ENCODE data around the gene SLC46A3. TPM values are rescaled to one million over a fixed set of nuclear protein-coding genes. Genes with fewer than 3 reads are reported as not detected.

SLC46A3 gene
- polyA plus RNA-seq, 1 donor from 2014 or later, result 7.4 TPM

GRCh38 chr13:28650284-28650683 lies 68.5 kb downstream of the SLC46A3 start:
- no peaks in the 10 kb centered on the region for H3K9me3 ChIP-seq (ENCODE audit: low read length)
- no peak overlapping the region for H3K9ac ChIP-seq (ENCODE audit: low read length)
- H2AFZ ChIP-seq (ENCODE audit: low read depth, low read length), result no peak overlapping the region
- H3K27me3 ChIP-seq (ENCODE audit: insufficient read depth, low read depth, low read length), result no peaks in the 10 kb centered on the region
- H3K79me2 ChIP-seq (replicated peaks; ENCODE audit: insufficient read depth, low read length), result no peaks in the 10 kb centered on the region
- no peak overlapping the region for H3K27ac ChIP-seq (ENCODE audit: low read length)
- TF ChIP-seq RAD21 (conservative IDR thresholded peaks at IDR 0.05) (no peak), SMC3 (conservative IDR thresholded peaks at IDR 0.05; ENCODE audit: poor library complexity) (no peak), TAF1 (IDR thresholded peaks at IDR 0.05; ENCODE audit: low read depth) (no peak), MXI1 (conservative IDR thresholded peaks at IDR 0.05; ENCODE audit: poor library complexity, severe bottlenecking) (no peak), EZH2 (IDR thresholded peaks at IDR 0.05; ENCODE audit: borderline replicate concordance, insufficient read depth, low read length, poor library complexity, severe bottlenecking) (no peak), POLR2AphosphoS5 (IDR thresholded peaks at IDR 0.05) (no peak), EP300 (conservative IDR thresholded peaks at IDR 0.05; ENCODE audit: poor library complexity, severe bottlenecking) (no peak), CTCF (IDR thresholded peaks at IDR 0.05; ENCODE audit: poor library complexity, severe bottlenecking) (no peak)
- TF ChIP-seq, protein P1, sequence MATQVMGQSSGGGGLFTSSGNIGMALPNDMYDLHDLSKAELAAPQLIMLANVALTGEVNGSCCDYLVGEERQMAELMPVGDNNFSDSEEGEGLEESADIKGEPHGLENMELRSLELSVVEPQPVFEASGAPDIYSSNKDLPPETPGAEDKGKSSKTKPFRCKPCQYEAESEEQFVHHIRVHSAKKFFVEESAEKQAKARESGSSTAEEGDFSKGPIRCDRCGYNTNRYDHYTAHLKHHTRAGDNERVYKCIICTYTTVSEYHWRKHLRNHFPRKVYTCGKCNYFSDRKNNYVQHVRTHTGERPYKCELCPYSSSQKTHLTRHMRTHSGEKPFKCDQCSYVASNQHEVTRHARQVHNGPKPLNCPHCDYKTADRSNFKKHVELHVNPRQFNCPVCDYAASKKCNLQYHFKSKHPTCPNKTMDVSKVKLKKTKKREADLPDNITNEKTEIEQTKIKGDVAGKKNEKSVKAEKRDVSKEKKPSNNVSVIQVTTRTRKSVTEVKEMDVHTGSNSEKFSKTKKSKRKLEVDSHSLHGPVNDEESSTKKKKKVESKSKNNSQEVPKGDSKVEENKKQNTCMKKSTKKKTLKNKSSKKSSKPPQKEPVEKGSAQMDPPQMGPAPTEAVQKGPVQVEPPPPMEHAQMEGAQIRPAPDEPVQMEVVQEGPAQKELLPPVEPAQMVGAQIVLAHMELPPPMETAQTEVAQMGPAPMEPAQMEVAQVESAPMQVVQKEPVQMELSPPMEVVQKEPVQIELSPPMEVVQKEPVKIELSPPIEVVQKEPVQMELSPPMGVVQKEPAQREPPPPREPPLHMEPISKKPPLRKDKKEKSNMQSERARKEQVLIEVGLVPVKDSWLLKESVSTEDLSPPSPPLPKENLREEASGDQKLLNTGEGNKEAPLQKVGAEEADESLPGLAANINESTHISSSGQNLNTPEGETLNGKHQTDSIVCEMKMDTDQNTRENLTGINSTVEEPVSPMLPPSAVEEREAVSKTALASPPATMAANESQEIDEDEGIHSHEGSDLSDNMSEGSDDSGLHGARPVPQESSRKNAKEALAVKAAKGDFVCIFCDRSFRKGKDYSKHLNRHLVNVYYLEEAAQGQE (IDR thresholded peaks at IDR 0.05; ENCODE audit: borderline replicate concordance), result no peak
- no peaks in the 10 kb centered on the region for H3K9me2 ChIP-seq (ENCODE audit: insufficient read depth, low read length)
- no peaks in the 10 kb centered on the region for H3F3A ChIP-seq (ENCODE audit: insufficient read depth, low read length, poor library complexity, severe bottlenecking)
- H3K36me3 ChIP-seq (ENCODE audit: insufficient read depth, low read length), result no peaks in the 10 kb centered on the region
- no peaks in the 10 kb centered on the region for H4K20me1 ChIP-seq (ENCODE audit: insufficient read depth)
- no peak overlapping the region for H3K4me2 ChIP-seq (ENCODE audit: low read length)
- no peak overlapping the region for H3K4me3 ChIP-seq (ENCODE audit: low read length)

Small RNA genes within 50 kb of the gene (small RNA-seq; reads per million reads assigned to genes)
- 0 reads per million in 3 experiments for gene RNU6-53P

Other genes with a start within 250 kb of the SLC46A3 start
- not detected in 2 replicates for gene FLT1, start 223.8 kb downstream of the SLC46A3 start, polyA plus RNA-seq
- 158 and 167 TPM in 2 replicates for gene POMP, start 59.8 kb downstream of the SLC46A3 start, polyA plus RNA-seq
- gene MTUS2, start 101.4 kb upstream of the SLC46A3 start, polyA plus RNA-seq, result 4.4 and 8.4 TPM in 2 replicates